Measurements from ENCODE around the gene SEC14L5.

DNA sequence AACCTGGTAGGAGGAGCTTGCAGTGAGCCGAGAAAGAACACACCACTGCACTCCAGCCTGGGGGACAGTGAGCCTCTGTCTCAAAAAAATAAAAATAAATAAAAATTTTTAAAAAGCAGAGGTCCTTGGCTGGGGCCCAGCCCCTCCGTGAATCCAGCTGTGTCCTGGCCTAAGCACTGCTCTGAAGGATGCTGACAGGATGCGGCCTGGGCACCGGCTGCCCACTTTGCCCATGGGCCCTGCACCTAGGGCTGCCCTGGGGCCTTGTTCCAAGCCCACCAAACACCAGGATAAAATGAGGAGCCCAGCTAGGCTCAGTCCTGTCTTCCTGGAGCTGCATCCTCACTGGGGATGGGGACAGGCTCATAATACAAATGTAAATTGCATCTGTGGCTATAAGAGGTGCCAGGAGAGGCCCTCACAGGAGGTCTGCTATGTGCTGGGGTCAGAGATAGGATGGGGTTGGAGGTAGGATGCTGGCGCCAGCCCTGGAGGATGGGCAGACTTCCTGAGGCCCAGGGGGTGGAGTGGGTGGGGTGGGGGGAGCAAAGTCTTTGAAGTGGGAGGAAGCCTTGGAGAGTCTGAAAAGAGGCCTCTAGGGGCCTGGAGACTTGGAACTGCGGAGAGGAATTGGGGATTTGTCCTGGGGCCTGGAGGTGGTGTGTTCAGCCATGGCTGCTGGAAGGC is 101.4 kb downstream of the SEC14L5 start:
- no peak for TF ChIP-seq CTCF (conservative IDR thresholded peaks at IDR 0.05; ENCODE audit: low read depth in 2 of 2)
- TF ChIP-seq EZH2 (IDR thresholded peaks at IDR 0.05; ENCODE audit: low read depth, unreplicated experiment) = no peak
- TF ChIP-seq, protein P1, sequence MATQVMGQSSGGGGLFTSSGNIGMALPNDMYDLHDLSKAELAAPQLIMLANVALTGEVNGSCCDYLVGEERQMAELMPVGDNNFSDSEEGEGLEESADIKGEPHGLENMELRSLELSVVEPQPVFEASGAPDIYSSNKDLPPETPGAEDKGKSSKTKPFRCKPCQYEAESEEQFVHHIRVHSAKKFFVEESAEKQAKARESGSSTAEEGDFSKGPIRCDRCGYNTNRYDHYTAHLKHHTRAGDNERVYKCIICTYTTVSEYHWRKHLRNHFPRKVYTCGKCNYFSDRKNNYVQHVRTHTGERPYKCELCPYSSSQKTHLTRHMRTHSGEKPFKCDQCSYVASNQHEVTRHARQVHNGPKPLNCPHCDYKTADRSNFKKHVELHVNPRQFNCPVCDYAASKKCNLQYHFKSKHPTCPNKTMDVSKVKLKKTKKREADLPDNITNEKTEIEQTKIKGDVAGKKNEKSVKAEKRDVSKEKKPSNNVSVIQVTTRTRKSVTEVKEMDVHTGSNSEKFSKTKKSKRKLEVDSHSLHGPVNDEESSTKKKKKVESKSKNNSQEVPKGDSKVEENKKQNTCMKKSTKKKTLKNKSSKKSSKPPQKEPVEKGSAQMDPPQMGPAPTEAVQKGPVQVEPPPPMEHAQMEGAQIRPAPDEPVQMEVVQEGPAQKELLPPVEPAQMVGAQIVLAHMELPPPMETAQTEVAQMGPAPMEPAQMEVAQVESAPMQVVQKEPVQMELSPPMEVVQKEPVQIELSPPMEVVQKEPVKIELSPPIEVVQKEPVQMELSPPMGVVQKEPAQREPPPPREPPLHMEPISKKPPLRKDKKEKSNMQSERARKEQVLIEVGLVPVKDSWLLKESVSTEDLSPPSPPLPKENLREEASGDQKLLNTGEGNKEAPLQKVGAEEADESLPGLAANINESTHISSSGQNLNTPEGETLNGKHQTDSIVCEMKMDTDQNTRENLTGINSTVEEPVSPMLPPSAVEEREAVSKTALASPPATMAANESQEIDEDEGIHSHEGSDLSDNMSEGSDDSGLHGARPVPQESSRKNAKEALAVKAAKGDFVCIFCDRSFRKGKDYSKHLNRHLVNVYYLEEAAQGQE (IDR thresholded peaks at IDR 0.05; ENCODE audit: unreplicated experiment) = no peak
- TF ChIP-seq EZH2phosphoT487 (IDR thresholded peaks at IDR 0.05; ENCODE audit: unreplicated experiment) = no peak
